Anterior cingulate cortex (tissue), 58 donors: ENCODE measurements around the gene AP3B1.
"Not testable (repeated sequence)": the region's sequence is repeated elsewhere in the genome, so short reads cannot be mapped to it uniquely, and the experiment has no call there.

ENCODE experiments used
- DNase-seq, 58 donors: peaks; one replicate each; lab custom pipeline; 2025; lab: John Stamatoyannopoulos, UW

The AP3B1 gene

DNA sequence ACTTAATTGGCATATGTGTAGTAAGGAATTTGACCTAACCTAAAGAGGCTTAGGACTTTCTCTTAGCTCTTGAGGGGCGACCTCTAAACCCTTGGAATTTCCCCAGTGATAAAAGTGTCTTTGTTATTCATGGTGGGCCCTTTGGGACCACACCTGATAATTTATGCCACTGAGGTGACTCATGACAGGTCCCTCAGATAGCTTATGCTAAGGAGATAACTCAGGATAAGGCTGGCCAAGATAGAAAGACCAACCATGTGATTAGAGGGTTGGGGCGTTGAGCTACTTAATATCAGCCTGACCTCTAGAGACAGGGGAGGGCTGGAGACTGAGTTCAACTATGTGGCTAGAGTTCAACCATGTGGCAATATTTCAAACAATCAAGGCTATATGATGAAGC lies 218.1 kb downstream of the AP3B1 start:
- DNase-seq, result no peak

GRCh38 chr5:78075301-78075700 lies 219.2 kb downstream of the AP3B1 start:
- DNase-seq, result no peak

DNA sequence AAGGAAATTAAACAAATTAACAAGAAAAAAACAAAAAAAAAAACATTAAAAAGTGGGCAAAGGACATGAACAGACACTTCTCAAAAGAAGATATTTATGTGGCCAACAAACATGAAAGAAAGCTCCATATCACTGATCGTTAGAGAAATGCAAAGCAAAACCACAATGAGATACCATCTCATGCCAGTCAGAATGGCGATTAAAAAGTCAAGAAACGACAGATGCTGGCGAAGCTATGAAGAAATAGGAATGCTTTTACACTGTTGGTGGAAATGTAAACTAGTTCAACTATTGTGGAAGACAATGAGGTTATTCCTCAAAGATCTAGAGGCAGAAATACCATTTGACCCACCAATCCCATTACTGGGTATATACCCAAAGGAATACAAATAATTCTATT lies 223.8 kb downstream of the AP3B1 start:
- DNase-seq, result not testable (repeated sequence)

DNA sequence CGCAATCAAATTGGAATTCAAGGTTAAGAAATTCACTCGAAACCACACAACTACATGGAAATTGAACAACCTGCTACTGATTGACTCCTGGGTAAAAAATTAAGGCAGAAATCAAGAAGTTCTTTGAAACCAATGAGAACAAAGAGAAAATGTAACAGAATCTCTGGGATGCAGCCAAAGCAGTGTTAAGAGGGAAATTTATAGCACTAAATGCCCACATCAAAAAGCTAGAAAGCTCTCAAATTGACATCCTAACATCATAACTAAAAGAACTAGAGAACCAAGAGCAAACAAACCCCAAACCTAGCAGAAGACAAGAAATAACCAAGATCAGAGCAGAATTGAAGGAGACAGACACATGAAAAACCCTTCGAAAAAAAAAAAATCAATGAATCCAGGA lies 226.9 kb downstream of the AP3B1 start:
- DNase-seq, result not testable (repeated sequence)

DNA sequence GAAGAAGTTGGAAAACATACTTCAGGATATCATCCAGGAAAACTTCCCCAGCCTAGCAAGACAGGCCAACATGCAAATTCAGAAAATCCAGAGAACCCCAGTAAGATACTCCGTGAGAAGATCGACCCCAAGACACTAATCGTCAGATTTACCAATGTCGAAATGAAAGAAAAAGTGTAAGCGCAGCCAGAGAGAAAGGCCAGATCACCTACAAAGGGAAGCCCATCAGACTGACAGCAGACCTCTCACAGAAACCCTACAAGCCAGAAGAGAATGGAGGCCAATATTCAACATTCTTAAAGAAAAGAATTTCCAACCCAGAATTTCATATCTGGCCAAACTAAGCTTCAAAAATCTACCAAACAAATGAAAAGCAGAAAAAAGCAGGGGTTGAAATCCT lies 227.8 kb downstream of the AP3B1 start:
- DNase-seq, result not testable (repeated sequence)

GRCh38 chr5:78065663-78066062 lies 228.8 kb downstream of the AP3B1 start:
- DNase-seq, result no peak

DNA sequence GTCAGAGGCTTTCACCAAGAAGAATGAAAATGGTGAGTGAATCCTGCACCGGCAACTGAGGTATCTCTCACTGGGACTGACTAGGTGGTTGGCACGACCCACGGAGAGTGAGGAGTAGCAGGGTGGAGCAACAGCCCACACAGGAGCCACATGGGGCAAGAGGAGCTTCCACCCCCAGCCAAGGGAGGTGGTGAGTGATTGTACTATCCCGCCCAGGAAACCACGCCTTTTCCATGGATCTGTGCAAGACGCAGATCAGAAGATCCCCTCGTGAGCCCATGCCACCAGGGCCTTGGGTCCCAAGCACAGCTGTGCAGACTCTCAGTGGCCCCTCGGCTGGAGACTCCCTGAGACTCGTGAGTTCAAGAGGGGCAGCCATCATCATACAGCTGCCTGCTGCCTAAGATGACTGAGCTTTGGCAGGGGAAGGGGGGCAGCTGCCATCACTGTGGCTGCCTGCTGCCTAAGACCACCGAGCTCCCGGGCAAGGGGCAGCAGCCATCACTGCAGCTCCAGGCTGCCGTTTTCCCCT lies 229.5 kb downstream of the AP3B1 start:
- DNase-seq, result no peak

DNA sequence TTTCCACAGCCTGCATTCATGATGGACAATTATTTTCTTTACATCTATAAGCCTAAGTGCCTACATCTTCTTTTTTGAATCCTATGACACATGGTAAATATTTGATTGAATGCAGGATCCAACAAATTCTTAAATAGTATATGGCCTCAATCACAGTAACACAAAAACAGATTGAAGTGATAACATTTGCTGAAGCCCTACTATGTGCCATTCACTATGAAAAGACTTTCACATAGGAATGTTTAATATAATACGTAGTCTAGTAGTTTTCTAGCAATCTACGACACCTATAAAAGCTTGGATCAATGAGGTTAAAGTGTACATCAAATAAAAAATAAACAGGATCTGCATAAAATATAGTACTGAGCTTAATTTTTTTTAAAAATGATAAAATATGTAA lies 231.0 kb downstream of the AP3B1 start:
- no peak for DNase-seq

GRCh38 chr5:78062645-78063044 lies 231.9 kb downstream of the AP3B1 start:
- DNase-seq, result no peak

DNA sequence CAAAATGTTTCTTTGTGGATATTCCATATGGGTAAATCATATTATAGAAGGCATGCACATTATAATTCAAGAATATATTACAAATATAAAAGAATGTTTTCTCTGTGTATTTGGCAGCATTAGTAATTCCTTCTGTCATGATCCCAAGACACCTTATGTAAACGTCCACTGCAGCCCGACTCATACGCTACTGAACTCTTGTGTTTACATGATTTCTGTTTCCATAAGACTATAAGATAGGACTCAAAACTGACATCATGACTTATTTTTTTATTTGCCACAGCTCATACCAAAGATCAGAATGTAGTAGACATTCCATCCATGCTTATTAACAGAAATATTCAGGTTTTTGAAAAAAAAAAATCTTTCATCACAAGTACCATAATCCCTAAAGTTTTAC lies 234.1 kb downstream of the AP3B1 start:
- DNase-seq, result no peak

GRCh38 chr5:78058625-78059024 lies 235.9 kb downstream of the AP3B1 start:
- no peak for DNase-seq

DNA sequence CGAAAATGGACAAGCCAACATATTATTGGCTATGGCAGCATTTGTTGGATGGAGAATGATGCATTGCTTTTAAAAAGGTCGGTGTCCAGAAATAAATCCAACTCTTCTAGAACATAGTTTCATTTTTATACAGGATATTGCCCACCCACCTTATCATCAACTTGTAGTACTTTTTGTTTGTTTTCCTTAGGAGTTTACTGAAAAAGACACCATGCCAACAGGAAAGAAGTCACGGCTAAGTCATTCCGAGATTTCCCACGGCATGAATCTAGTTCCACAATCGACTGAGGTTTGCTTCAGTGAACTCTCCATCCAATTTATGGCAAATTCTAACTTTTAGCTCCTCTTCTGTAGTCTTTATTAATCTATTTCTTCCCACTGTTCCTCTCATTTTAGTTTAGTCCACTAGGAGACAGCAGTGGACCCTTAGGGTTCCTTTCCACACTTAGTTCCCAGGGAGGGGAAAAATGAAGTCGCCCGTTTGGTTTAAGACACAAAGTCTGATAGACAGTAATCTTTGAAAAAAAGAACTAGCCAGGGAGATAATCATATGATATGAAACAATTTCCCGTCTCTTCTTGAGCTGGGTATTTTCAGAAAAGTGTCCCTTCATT lies 237.5 kb downstream of the AP3B1 start:
- no peak for DNase-seq

- DNase-seq, result no peak
Observed at GRCh38 chr5:78056053-78056452, 238.4 kb downstream of the AP3B1 start.

DNA sequence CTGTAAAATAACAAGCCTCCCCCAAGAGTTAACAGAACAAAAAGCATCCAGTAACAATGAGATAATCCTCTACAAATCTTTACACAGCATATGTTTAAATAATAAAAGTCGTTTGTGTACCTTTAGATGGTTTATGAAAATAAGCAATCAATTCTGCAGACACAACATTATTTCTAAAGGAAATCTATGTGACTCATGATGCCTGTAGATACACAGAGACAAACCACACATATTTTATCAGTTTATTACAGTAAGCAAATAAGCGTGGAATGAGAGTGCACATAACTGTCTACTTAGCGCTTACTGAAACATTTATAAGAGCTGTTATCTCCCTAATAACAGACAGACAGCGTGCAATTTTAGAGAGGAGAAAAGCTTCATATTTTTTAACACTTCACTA lies 243.6 kb downstream of the AP3B1 start:
- no peak for DNase-seq

DNA sequence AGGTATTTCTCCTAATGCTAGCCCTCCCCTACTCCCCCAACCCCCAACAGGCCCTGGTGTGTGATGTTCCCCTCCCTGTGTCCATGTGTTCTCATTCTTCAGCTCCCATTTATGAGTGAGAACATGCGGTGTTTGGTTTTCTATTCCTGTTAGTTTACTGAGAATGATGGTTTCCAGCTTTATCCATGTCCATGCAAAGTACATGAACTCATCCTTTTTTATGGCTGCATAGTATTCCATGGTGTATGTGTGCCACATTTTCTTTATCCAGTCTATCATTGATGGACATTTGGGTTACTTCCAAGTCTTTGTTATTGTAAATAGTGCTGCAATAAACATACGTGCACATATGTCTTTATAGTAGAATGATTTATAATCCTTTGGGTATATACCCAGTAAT lies 247.7 kb downstream of the AP3B1 start:
- not testable (repeated sequence) for DNase-seq

DNA sequence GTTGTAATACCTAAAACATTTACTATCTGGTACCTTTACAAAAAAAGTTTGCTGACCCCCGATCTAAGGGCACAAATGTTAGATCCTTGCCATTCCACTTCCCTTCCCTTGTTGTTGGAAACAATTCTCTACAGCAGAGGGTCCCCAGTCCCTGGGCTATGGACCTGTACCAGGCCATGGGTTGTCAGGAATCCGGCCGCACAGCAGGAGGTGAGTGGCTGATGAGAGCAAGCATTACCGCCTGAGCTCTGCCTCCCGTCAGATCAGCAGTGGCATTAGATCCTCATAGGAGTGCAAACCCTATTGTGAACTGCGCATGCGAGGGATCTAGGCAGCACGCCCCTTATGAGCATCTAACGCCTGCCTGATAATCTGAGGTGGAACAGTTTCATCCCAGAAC lies 248.5 kb downstream of the AP3B1 start:
- no peak for DNase-seq

GRCh38 chr5:78041805-78042204 lies 252.7 kb downstream of the AP3B1 start:
- peak in 12 of 58 donors; percentile 0 to 11 (median 2) for DNase-seq

DNA sequence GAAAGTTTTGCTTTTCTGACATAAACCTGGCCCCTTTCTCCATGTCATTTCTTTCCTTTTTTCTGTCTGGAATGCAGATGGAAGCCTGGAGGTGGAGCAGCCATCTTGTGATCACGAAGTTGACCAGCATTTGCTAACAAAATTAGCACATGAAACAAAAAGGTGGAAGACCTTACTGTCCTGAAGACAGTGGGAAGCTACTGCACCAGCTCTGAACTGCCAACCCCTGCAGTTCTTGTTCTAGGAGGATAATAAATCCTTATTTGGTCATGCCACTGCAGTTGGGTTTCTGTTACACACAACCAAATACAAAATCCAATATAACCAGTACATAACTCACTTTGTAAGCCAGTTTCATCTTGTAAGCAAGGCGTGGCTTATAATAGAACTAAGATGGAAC lies 269.0 kb downstream of the AP3B1 start:
- no peak for DNase-seq

GRCh38 chr5:78019744-78020143 lies 274.8 kb downstream of the AP3B1 start:
- DNase-seq, result no peak

- DNase-seq, result no peak
Observed at GRCh38 chr5:78016863-78017529, 277.5 kb downstream of the AP3B1 start.

DNA sequence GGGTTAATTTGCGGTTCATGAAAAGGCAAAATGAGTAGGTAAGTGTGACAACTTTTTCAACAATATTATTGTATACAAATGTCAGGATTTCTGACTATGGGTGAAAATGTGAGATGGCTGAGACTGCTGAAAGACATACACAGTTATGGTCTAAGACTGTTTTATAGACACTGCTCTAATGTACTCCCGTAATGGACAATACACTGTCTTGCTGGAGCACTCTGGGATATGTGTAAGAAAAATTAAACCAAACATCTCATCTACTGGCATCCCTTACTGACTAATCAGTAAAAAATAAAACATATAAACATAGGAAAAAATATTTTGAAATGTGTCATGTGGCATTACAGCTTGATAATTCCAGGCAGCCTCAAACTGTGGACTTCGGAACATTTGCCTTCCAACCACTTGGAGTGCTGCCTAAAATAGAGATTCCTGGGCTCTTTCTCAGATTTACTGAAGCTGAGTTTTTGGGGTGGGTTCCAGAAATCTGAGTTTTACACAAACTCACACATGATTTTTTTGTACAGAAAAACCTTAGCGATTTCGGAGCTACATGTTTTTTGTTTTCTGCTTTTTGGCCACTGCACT lies 284.5 kb downstream of the AP3B1 start:
- no peak for DNase-seq
